Liver (tissue), 9 donors: ENCODE data around the gene ATF1. TPM values are rescaled to one million over a fixed set of nuclear protein-coding genes. Genes with fewer than 3 reads are reported as not detected.
"Not testable (repeated sequence)": the region's sequence is repeated elsewhere in the genome, so short reads cannot be mapped to it uniquely, and the experiment has no call there.

Source experiments
- DNase-seq: peaks from one replicate; pipeline ENCODE4 v3.0.0-alpha.2; 2017; ENCODE audit warnings: low spot score
- H3K27ac ChIP-seq, 2 donors: one replicate each; pipeline ENCODE4 v1.7.0; 2013; ENCODE audit warnings: inconsistent platforms in 2 of 2, low read length in 2 of 2, control low read depth in 1 of 2, low read depth in 1 of 2, mild to moderate bottlenecking in 1 of 2
- H3K27me3 ChIP-seq, 4 donors: one replicate each; pipeline versions ENCODE4 v1.6.1 to v1.7.0; 2013; ENCODE audit warnings: low read length in 3 of 4, inconsistent platforms in 1 of 4, mild to moderate bottlenecking in 1 of 4, moderate library complexity in 1 of 4; ENCODE audit not compliant: control insufficient read depth in 4 of 4, insufficient read depth in 4 of 4
- H3K36me3 ChIP-seq, 4 donors: one replicate each; pipeline versions ENCODE4 v1.6.1 to v1.7.0; 2013; ENCODE audit warnings: low read length in 3 of 4, mild to moderate bottlenecking in 3 of 4, low read depth in 1 of 4, moderate library complexity in 1 of 4; ENCODE audit not compliant: control insufficient read depth in 4 of 4, insufficient read depth in 3 of 4
- H3K4me1 ChIP-seq, 4 donors: one replicate each; pipeline versions ENCODE4 v1.6.1 to v1.7.0; 2013; ENCODE audit warnings: low read length in 3 of 4, mild to moderate bottlenecking in 3 of 4, moderate library complexity in 1 of 4; ENCODE audit not compliant: control insufficient read depth in 4 of 4, insufficient read depth in 4 of 4
- H3K4me3 ChIP-seq, 3 donors: one replicate each; pipeline versions ENCODE4 v1.6.1 to v1.7.0; 2013; ENCODE audit warnings: low read length in 3 of 3, control low read depth in 1 of 3, low read depth in 1 of 3, mild to moderate bottlenecking in 1 of 3
- H3K9ac ChIP-seq, 2 donors: one replicate each; pipeline ENCODE4 v1.7.0; 2013; ENCODE audit warnings: low read length in 2 of 2, mild to moderate bottlenecking in 2 of 2, moderate library complexity in 2 of 2, control low read depth in 1 of 2, low read depth in 1 of 2
- H3K9me3 ChIP-seq, 4 donors: one replicate each; pipeline versions ENCODE4 v1.6.1 to v1.7.0; 2013; ENCODE audit warnings: low read length in 3 of 4; ENCODE audit not compliant: control insufficient read depth in 4 of 4
- ATF3 ChIP-seq: IDR thresholded peaks from 2 replicates; pipeline ENCODE4 v1.6.1; 2016; ENCODE audit warnings: antibody characterized with exemption
- EGR1 ChIP-seq, 2 donors: IDR thresholded peaks; 2 replicates each; pipeline ENCODE4 v1.6.1; 2016 to 2018; ENCODE audit warnings: antibody characterized with exemption in 2 of 2, low read depth in 2 of 2
- FOXA1 ChIP-seq: IDR thresholded peaks from 2 replicates; pipeline ENCODE4 v1.6.1; 2016; ENCODE audit warnings: antibody characterized with exemption
- FOXA2 ChIP-seq: IDR thresholded peaks from 2 replicates; pipeline ENCODE4 v1.6.1; 2016; ENCODE audit warnings: antibody characterized with exemption
- GABPA ChIP-seq, 2 donors: IDR thresholded peaks in 1 of 2; conservative IDR thresholded peaks in 1 of 2; 2 replicates each; pipeline ENCODE4 v1.6.1; 2016; ENCODE audit warnings: antibody characterized with exemption in 2 of 2, mild to moderate bottlenecking in 1 of 2, moderate library complexity in 1 of 2
- HNF4A ChIP-seq, 2 donors: conservative IDR thresholded peaks; 2 replicates each; pipeline ENCODE4 v1.6.1; 2016; ENCODE audit warnings: antibody characterized with exemption in 2 of 2, mild to moderate bottlenecking in 2 of 2
- HNF4G ChIP-seq: IDR thresholded peaks from 2 replicates; pipeline ENCODE4 v1.6.1; 2016; ENCODE audit warnings: antibody characterized with exemption
- JUND ChIP-seq, 2 donors: IDR thresholded peaks; 2 replicates each; pipeline ENCODE4 v1.6.1; 2016; ENCODE audit warnings: antibody characterized with exemption in 2 of 2
- MAX ChIP-seq: IDR thresholded peaks from 2 replicates; pipeline ENCODE4 v1.6.1; 2016; ENCODE audit warnings: antibody characterized with exemption
- RAD21 ChIP-seq, 2 donors: IDR thresholded peaks; 2 replicates each; pipeline ENCODE4 v1.6.1; 2016; ENCODE audit warnings: antibody characterized with exemption in 2 of 2, mild to moderate bottlenecking in 2 of 2
- REST ChIP-seq: IDR thresholded peaks from 2 replicates; pipeline ENCODE4 v1.6.1; 2016; ENCODE audit warnings: antibody characterized with exemption, mild to moderate bottlenecking
- RXRA ChIP-seq, 2 donors: IDR thresholded peaks; 2 replicates each; pipeline ENCODE4 v1.6.1; 2017 to 2018; ENCODE audit warnings: antibody characterized with exemption in 2 of 2, mild to moderate bottlenecking in 1 of 2
- SP1 ChIP-seq: IDR thresholded peaks from 2 replicates; pipeline ENCODE4 v1.6.1; 2018; ENCODE audit warnings: antibody characterized with exemption, mild to moderate bottlenecking
- YY1 ChIP-seq: IDR thresholded peaks from 2 replicates; pipeline ENCODE4 v1.6.1; 2016; ENCODE audit warnings: antibody characterized with exemption, mild to moderate bottlenecking
- ZBTB33 ChIP-seq: IDR thresholded peaks from 2 replicates; pipeline ENCODE4 v1.6.1; 2016; ENCODE audit warnings: antibody characterized with exemption
- WGBS: extraction: QIAGEN DNeasy Blood & Tissue Kit; methylation state at CpG from one replicate; pipeline ENCODE4 v1.1.7; 2013; 5-methylcytosine and 5-hydroxymethylcytosine counted together
- polyA plus RNA-seq, 2 donors: library from polyadenylated mRNA; stranded (reverse) in 1 of 2; unstranded in 1 of 2; fragments of 200-250 nt in 1 of 2; fragments of >200 nt in 1 of 2; fragmentation: Nextera tagmentation in 1 of 2; extraction: Ambion mirVana in 1 of 2; gene quantifications; one replicate each; pipeline versions ENCODE4 v1.2.1 to v1.2.3, GENCODE V29; 2013 to 2015
- total RNA-seq, 2 donors: library from RNA; depleted of rRNA; stranded (reverse); fragments of >200 nt; gene quantifications; one replicate each; pipeline ENCODE4 v1.2.3, GENCODE V29; 2014
- donor health status: healthy.
- donor health status: healthy.
- donor health status: healthy.
- donor health status: healthy.
- donor health status: healthy.

The ATF1 gene
- total and polyA plus RNA-seq, 4 donors, result 6.3 to 17.0 (median 8.3) TPM

GRCh38 chr12:50814921-50815320, 51.0 kb downstream of the ATF1 start:
- H3K4me1 ChIP-seq, H3K9ac ChIP-seq, H3K9me3 ChIP-seq, H3K27me3 ChIP-seq, H3K4me3 ChIP-seq, H3K27ac ChIP-seq, DNase-seq: not testable (repeated sequence)
- 96% methylated on average over 7 of the region's 7 CpGs for WGBS
- peaks cover 11 to 43% (median 32%) of the 10 kb centered on the region in 4 donors for H3K36me3 ChIP-seq

- TF ChIP-seq FOXA2 (no peak), HNF4G (no peak), HNF4A (conservative IDR thresholded peaks at IDR 0.05) (no peak), MAX (no peak), ZBTB33 (no peak), ATF3 (no peak), JUND (IDR thresholded peaks at IDR 0.05) (no peak), GABPA (IDR thresholded peaks at IDR 0.05 in 1 of 2, conservative IDR thresholded peaks at IDR 0.05 in 1 of 2) (no peak), REST (no peak), RXRA (IDR thresholded peaks at IDR 0.05) (no peak), SP1 (no peak), FOXA1 (no peak), YY1 (no peak), RAD21 (IDR thresholded peaks at IDR 0.05) (no peak), EGR1 (IDR thresholded peaks at IDR 0.05; ENCODE audit: low read depth in 2 of 2) (no peak)
- H3K4me1 ChIP-seq, result peaks cover 0 to 5% (median 3%) of the 10 kb centered on the region in 4 donors
- no peak overlapping the region for H3K9ac ChIP-seq
- H3K27ac ChIP-seq, result no peak overlapping the region
- no peak overlapping the region for H3K4me3 ChIP-seq
- DNase-seq, result no peak
- no peaks in the 10 kb centered on the region for H3K27me3 ChIP-seq
- no peaks in the 10 kb centered on the region for H3K9me3 ChIP-seq
- H3K36me3 ChIP-seq, result peaks cover 4 to 23% (median 13%) of the 10 kb centered on the region in 4 donors
Measured at GRCh38 chr12:50820177-50820576, 56.3 kb downstream of the ATF1 start.
